OCI-LY3 (cell line): ENCODE measurements around the gene OIT3.

Experiments used
- CTCF ChIP-seq: fragments of 200-600, 300-600 bp; sonication (generic); IDR thresholded peaks from 2 replicates; pipeline ENCODE4 v1.5.1; 2014; ENCODE audit warnings: antibody characterized with exemption, low read length, low read depth
- EZH2phosphoT487 ChIP-seq: fragments of 200-600 bp; shearing (Covaris generic); IDR thresholded peaks from 2 replicates; pipeline ENCODE4 v1.6.1; 2018; ENCODE audit warnings: antibody characterized with exemption, mixed run types, low read depth

- TF ChIP-seq CTCF (no peak), EZH2phosphoT487 (no peak)
These were observed 62.5 kb downstream of the OIT3 start for GRCh38 chr10:72956001-72956400.
